NCI-H446 (cell line): Measurements from ENCODE around the gene ATP1A3.
A peak's percentile ranks its signal among the peaks of the same experiment; 100 is the strongest.
"Not testable (repeated sequence)": the region's sequence is repeated elsewhere in the genome, so short reads cannot be mapped to it uniquely, and the experiment has no call there.

Experiments
- DNase-seq, 2 experiments: peaks; one replicate each; lab custom pipeline; 2025; lab: John Stamatoyannopoulos, UW

ATP1A3 gene

DNA sequence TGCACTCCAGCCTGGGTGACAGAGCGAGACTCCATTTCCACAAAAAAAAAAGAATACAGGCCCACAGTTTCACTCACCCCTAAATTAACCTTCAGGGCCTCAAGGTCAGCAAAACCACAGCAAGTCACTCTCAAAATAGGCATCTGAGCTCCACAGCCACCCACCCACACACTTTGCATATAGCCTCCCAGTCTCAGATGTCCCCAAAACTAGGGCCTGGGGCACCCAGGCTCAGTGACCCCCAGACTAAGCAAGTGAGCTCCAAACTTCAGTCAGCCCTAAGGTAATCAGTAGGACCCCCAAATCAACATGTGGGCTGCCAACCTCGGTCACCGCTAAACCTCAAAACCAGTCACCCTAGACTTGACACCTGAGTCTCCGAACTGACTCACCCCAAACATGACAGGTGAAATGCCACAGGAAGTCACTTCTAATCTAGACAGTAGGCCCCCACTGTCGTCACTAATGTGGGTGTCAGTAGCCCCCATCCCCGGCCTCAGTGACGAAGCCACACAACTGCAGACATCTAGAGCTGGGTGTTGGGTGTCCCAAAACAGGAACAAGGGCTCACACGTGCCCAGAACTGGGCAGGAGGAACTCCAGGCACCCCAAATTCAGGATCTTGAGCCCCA is 48.8 kb downstream of the ATP1A3 start:
- no peak for DNase-seq

DNA sequence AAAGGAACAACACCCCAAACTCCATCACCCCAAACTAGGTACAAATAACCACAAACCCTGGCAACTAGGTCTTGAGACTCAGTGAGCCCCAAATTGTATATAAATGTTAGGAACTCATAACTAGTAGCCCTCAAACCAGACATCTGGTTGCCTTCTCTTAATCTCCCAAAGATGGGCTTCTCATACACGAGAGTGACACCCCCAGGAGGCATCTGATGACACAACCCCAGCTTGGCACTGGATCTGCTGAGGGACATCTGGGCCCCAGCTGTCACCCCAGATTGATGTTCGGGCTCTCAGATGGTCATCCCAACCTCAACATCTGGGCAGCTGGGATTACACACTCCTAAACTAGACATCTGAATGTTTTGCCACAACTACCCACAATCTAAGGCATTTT is 49.7 kb downstream of the ATP1A3 start:
- DNase-seq, result no peak

DNA sequence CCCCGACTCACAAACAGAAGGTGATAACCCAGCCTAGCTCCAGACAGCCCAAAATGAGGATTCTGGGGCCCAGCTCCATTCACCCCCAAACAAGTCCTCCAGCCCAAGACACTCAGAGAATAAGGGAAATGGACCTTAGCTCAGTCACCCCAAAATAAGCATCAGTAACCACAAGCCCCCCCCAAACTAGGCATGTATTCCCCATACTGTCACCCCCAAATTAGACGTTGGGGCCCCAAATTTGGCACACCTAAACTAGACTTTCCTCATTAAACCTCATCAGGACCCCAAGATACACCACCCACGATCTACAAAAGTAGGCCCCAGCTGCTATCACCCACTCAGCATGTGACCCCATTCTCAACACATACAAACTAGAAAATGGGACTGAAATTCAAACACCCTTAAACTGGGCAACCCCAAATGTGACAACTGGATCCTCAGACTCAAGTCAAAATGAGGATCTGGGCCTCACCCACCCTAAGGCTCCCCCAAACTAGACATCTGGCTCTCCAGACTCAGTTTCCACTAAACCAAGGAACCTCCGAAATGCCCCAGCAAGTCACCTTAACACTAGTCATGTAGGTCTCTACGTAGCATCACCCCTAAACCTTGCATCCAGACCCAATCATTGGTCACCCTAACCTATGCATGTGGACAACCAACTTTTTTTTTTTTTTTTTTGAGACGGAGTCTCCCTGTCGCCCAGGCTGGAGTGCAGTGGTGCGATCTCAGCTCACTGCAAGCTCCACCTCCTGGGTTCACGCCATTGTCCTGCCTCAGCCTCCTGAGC is 52.4 kb downstream of the ATP1A3 start:
- no peak for DNase-seq

DNA sequence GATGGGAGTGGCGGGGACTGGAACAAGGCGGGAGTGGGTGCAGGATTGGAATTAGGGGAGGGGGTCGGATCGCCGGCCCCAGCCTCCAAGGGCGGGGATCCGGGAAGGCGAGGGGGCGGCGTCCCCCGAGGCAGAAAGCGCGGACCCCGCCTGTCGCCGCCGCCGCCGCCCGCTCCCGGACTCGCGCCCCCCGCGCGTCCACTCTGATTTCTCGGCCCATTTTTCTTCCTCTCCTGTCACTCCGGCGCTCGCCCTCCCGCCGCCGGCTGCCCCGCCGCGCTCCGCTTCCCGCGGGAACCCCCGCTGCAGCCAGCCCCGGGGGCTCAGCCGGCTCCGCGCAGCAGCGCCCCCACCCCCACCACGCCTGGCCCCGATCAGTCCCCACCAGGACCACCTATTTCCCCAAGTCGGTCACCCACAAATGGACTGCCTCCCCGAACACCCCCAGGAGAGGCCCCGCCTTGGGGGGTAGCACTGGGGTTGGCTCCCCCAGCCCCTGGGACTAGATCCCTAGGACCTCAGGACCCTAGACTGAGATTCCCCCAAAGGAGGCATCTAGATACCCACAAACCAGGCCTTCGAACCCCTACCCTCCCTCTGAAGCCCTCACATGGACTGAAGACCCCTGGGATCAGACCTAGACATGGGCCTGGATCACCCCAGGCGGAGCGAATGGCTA is 53.2 kb downstream of the ATP1A3 start:
- DNase-seq, result no peak

DNA sequence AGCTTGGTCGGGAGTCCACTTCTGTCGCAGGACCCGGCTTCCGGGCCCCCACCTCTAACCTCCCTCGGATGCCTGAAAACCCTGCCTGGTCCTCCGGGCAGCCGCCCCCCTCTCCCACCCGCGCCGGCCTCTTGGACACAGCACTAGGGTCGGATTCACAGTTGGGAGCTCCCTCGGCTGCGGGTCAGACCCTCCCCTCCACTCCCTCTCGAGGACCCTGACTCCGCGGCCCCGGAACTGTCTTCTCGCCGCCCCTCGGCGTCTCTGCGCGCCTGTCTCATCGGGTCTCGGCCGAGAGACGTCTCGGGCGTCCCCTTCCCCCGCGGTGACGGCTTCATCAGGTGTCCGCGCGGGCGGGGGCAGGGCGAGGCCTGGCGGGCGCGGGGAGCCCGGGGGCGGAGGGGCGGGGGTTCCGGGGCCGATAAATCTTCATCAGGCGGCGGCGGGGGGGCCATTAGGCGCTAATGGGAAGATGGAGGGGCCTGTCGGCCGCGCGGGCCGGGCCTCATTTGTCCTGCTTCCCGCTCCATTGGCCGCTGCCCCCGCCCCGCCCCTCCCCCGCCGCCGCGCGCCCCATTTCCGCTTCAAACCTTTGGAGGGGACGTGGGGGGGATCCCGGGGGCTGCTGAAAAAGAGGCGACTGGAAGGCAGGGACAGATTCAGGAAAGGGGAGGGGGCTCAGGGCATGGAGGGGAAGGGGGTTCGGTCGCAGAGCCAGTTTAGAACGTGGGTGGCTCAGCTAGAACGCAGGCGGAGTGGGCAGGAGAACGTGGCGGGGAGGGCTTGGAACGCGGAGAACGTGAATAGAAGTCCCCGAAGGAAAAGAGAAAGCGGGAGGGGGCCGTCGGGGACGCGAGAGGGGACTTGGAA is 53.9 kb downstream of the ATP1A3 start:
- DNase-seq, result no peak

DNA sequence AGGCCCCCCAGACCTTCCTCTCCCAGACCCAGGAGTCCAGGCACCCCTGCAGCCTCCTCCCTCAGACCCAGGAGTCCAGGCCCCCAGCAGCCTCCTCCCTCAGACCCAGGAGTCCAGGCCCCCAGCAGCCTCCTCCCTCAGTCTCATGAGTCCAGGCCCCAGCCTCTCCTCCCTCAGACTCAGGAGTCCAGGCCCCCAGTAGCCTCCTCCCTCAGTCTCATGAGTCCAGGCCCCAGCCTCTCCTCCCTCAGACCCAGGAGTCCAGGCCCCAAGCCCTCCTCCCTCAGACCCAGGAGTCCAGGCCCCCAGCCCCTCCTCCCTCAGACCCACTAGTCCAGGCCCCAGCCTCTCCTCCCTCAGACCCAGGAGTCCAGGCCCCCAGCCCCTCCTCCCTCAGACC is 54.8 kb downstream of the ATP1A3 start:
- DNase-seq, result not testable (repeated sequence)

DNA sequence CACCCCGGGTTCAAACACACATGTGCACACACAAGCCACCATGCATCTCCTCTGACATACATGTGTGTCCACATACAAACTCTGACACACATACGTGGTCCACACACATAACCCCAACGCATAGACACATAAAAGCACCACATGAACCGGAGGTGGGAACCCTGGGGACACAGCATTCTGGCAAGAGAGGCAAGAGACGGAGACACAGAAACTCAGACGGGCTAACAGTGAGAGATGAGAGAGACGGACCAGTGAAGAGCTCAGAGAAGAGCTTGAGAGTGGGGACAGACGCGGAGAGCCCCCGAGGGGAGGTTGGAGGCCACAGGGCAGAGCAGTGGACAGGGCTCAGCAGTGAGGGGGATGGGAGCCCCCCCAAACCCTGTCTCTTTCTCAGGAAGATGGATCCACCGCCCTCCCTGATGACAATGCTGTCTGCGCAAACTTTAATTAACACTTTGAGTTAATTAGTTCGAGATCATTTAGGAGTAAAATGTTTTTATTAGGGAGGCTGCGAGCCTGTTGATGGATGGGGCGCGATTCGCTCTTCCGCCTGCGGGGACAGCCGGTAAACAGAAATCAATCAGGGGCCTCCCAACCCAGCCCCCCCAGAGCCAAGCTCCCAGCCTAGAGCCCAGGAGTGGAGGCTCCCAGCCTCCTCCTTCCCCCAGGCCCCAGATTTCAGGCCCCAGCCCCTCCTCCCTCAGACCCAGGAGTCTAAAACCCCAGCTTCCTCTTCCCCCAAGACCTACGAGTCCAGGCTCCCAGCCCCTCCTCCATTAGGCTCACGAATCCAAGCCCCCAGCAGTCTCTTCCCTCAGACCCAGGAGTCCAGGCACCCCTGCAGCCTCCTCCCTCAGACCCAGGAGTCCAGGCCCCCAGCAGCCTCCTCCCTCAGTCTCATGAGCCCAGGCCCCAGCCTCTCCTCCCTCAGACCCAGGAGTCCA is 56.2 kb downstream of the ATP1A3 start:
- no peak for DNase-seq

DNA sequence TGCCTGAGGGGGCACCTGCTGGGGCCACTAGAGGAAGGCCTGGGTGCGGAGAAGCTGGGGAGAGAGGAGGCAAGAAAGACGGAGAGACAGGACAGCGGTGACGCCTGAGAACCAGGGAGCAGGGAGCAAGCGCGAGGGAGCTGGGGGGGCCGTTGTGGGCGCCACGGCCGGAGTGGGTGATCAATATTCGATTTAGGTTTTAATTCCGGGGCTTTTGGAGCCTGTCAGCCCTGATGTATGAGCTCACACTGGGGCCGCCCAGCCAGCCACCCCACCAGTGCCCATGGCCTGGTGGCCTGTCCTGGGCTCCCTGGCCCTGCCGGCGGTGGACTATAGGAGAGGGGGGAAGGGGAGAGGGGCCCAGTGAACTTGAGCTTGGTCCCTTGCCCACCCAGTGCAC is 57.1 kb downstream of the ATP1A3 start:
- DNase-seq, result no peak

DNA sequence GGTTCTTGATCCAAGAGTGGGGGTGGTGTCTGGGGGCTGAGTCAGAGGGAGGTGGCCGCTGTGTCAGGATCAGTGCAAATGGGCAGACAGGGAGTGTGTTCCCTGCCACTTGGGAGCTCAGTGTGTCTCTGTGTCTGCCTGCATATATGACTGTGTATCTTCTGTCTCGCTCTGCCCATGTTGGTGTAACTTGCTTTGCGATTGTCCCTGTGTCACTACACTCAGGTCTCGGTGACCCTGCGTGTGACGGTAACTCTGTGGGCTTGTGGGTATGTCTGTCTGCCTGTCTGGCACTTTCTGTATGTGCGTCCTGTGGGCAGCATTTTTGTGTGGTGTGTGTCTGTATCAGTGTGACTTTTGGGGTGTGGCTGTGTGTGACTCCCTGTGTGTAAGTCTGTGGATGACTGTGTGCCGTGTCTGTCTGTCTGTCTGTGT is 57.6 kb downstream of the ATP1A3 start:
- DNase-seq, result no peak

DNA sequence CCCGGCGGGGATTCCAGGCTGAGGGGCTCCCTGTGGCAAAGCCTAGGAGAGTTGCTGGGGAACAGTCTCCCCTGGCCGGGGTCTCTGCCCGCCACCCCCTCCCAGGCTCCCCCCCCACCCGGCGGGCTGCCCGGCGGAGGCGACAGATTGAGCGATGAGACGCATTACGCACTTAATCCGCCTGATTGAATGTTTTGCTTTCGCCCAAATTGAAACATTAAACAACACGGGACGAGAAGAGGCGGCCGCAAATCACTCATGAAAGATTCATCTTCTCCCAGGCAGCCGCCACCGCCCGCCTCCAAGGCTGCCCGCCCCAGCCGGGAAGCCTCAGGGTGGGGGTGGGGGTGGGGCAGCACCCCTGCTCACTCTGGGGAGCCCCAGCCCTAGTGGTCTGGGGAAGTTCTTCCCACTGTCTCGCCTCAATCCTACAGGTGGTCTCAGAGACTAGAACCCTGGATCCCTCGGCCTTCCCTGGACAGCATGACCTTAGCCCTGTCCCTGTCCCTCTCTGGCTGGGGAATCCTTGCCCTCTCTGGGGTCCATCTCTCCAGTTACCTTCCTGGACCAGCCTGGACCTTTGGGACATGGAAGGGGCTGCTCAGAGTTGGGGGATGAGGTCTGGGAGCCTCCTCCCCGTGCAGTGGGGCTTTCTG is 58.1 kb downstream of the ATP1A3 start:
- DNase-seq, result no peak

DNA sequence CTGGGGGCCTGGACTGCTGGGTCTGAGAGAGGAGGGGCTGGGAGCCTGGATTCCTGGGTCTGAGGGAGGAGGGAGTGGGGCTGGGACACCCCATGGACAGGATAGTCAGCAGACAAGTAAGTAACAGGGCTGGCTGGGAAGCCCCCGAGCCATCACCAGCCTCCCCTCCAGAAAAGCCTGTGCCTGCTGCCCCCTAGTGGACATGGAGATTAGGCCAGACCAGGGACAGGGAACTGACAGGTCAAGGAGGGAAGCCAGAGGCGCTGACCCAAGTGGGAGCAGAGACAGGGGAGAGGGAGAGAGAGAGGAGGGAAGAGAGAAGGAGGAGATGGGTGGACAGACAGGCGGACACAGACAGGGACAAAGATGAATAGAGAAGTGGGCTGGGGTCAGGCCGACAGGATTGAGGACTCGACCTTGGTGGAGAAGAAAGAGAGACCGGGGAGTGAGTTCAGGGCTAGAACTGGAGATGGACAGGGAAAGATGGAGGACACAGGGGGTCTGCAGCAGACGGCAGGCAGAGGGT is 59.1 kb downstream of the ATP1A3 start:
- DNase-seq, result peak; percentile 31 to 63

DNA sequence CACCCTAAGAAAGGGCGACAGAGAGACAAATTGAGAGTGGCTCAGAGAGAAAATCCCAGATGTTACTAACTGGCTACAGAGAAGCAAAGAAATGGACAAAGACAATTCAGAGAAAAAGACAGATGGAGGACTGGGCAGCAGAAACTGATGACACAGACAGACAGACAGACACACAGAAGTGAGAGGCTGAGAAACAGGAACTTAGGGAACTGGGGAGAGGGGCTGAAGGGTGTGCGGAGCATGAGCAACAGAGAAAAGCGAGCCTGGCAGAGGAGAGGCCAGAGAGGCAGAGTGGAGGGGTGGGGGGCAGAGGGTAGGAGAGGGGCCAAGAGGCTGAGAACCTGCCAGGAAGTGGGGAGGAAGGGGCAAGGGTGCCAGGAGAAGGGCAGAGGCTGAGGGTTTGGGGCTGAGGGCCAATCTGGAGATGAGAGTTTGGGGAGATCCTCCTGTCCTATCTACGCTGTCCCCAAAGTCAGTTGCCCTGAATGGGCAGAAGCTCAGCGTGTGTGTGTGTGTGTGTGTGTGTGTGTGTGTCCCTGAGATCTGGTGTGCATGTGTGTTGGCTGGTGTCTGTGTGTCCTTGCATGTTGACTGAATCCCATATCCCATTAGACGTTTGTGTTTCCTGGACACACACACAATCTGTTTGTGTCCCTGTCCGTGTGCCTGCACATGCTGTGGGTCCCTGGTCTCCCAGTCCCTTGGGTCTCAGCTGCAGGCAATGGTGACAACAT is 60.2 kb downstream of the ATP1A3 start:
- DNase-seq, result no peak

DNA sequence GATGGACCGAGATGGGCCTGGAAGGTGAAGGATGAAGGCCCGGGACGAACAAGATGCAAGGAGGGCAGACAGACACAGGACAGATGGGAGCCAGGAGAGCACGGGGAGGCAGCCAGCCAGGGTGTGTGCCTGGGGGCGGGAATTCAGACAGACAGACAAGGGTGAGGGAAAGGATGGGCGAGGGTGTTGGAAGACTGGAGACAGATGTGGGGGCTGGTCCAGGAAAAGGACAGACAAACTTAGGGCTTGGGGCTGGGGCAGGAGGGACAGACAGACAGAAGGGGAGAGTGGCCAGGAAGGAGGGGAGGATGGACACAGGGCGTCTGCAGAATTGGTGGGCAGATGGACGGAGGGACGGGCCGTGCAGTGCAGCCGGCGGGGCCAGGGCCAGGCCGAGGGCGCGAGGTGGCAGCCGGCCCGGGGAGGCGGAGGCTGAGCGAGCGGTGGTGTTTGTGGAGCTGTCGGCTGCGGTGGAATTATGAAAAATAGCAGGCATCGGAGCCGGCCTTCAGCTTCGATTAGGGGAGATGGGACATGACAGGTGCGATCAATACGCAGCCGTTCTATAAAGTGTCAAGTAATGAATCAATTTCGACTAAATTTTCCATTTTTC is 61.2 kb downstream of the ATP1A3 start:
- peak in 1 of 2 experiments; percentile 58 for DNase-seq

DNA sequence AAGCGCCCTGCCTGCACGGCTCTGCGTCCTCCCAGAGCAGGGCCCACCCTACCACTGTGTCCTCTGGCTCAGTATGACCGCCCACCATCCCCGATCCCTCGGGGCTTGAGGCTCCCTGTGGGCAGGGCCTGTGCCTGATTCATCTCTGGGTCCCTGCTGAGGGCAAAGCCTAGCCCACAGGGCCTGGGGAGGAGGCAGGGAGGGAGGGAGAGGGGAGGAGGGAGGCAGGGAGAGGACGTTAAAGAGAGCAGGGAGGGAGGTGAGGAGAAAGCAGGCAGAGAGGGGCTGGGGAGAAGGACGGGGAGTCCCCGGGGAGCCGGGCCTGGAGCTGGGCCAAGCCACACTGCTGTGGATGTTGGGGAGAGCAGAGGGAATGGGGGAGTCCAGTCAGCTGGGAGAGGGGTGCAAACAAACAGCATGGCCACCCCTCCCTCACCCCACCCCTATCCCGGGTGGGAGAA is 61.7 kb downstream of the ATP1A3 start:
- DNase-seq, result no peak

DNA sequence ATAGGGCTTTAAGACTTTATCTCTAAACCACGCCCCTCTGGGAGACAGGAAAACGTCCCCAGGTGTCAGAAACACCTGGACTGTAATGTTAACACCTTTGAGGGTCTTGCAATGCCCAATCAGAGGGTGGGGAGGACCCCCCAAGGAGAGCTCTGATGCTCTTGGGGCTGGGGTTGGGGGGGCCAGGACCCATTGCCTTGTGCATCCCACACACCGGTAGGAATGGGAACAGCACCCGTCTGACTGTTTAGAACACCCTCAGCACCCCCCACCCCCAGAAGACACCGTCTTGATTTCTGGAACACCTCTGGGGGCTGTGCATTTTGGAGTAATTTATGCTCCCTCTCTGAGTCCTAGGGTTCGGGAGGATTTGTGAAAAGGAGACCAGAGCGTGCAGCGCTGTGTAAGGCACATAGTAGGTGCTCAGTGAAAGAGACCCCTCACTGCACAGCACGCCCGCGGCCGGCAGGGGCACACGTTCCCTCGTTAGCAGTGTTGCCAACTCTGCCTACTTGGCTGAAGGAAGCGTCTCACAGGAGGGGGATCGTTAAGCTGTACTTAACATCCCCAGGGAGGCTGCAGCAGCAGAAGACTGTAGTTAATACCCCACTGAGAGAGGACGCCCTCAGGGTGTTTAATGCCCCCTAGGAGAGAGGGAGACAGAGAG is 63.0 kb downstream of the ATP1A3 start:
- DNase-seq, result peak in 1 of 2 experiments; percentile 29

DNA sequence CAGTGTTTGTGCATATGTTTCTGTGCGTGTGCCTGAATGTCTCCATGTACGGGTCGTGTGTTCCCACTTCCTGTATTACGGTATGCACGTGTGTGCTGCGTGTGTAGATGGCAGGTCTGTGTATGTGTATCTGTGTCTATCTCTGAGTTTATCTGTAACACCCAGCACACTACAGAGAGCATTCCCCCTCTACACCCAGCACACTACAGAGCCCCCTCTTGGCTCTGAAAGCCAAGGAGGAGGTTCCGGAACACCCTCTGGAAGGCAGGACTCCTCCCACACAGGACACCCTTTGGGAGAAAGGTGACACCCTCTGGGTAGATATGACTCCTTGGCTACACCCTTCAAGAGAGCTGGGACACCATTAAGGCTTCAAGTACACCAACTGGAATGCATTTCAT is 63.7 kb downstream of the ATP1A3 start:
- DNase-seq, result no peak

DNA sequence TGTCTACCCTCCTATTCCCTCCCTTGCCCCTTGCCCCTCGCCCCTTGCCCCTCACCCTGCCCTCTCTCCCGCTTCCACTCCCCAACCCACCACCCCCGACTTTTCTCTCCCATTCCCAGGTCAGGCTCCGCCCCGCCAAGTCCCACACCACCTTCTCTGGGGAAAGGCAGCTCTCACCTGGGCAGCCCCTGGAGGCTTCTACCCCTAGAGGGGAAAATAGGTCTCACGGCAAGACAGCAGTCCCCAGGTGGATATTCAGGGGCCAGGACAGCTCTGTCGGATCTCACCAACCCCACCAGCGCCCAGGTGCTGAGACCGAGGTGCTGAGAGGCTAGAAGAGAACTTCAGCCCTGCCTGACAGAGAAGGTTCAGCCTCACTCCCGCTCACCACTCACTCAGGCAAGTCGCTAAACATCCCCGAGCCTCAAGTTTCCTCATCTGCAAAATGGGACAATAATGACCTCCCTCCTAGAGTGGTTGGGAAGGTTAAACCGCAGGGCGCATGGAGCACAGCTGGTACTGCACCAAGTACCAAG is 64.4 kb downstream of the ATP1A3 start:
- no peak for DNase-seq
